Measurements from ENCODE around the gene CTNND2.

DNA sequence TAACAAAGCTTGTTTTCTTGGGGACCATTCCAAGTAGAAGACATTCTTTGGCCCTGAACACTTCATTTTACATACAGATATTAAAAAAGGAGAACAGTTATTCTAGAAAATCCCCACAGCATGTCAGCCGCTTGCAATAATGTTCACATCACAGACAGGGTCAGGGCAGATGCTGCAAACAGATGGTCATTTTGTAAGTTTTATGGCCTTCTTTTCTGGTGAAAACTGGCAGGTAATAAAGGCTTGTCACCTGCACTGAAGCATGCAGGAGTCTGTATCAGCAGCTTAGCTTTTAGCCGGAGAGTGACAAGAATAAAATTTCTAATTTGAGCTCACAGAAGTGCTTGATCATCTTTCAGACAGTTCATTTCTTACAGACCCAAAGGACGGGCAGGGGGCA is 922.3 kb downstream of the CTNND2 start:
- TF ChIP-seq CTCF (conservative IDR thresholded peaks at IDR 0.05) (no peak), ZFX (IDR thresholded peaks at IDR 0.05) (no peak)

All from C4-2B (cell line).